ENCODE measurements around the gene ZMYM3.

The ZMYM3 gene

GRCh38 chrX:71239781-71240180 is 14.2 kb downstream of the ZMYM3 start:
- TF ChIP-seq PPARA (CRISPR knock-in tag; IDR thresholded peaks at IDR 0.05; ENCODE audit: borderline replicate concordance) (no peak), ISL1 (CRISPR knock-in tag; IDR thresholded peaks at IDR 0.05) (no peak), ZC3H10 (CRISPR knock-in tag; IDR thresholded peaks at IDR 0.05) (no peak), TCF4 (CRISPR knock-in tag; IDR thresholded peaks at IDR 0.05; ENCODE audit: borderline replicate concordance) (no peak), CSDC2 (CRISPR knock-in tag; IDR thresholded peaks at IDR 0.05) (no peak), CSRNP3 (CRISPR knock-in tag; IDR thresholded peaks at IDR 0.05) (no peak), ZFP3 (CRISPR knock-in tag; IDR thresholded peaks at IDR 0.05) (no peak), POU6F1 (CRISPR knock-in tag; IDR thresholded peaks at IDR 0.05; ENCODE audit: borderline replicate concordance, low read depth) (no peak), ZNF565 (CRISPR knock-in tag; conservative IDR thresholded peaks at IDR 0.05; ENCODE audit: low read depth) (no peak), CREB5 (CRISPR knock-in tag; IDR thresholded peaks at IDR 0.05; ENCODE audit: low read depth) (no peak), ZFP30 (CRISPR knock-in tag; IDR thresholded peaks at IDR 0.05) (no peak), RARB (CRISPR knock-in tag; IDR thresholded peaks at IDR 0.05) (no peak), ARNTL (CRISPR knock-in tag; IDR thresholded peaks at IDR 0.05; ENCODE audit: borderline replicate concordance, low read depth) (no peak), PATZ1 (CRISPR knock-in tag; IDR thresholded peaks at IDR 0.05; ENCODE audit: borderline replicate concordance) (no peak), TOX (CRISPR knock-in tag; IDR thresholded peaks at IDR 0.05; ENCODE audit: borderline replicate concordance) (no peak)
- ATAC-seq = no peak

GRCh38 chrX:71236836-71237235 is 17.1 kb downstream of the ZMYM3 start:
- no peak for TF ChIP-seq ESRRG (CRISPR knock-in tag; IDR thresholded peaks at IDR 0.05)
- TF ChIP-seq CSRNP3 (CRISPR knock-in tag; IDR thresholded peaks at IDR 0.05) = no peak
- no peak for TF ChIP-seq ZNF70 (CRISPR knock-in tag; IDR thresholded peaks at IDR 0.05)
- TF ChIP-seq CREB5 (CRISPR knock-in tag; IDR thresholded peaks at IDR 0.05; ENCODE audit: low read depth) = no peak
- TF ChIP-seq PPARA (CRISPR knock-in tag; IDR thresholded peaks at IDR 0.05; ENCODE audit: borderline replicate concordance) = no peak
- no peak for TF ChIP-seq ZC3H10 (CRISPR knock-in tag; IDR thresholded peaks at IDR 0.05)
- TF ChIP-seq ZFP3 (CRISPR knock-in tag; IDR thresholded peaks at IDR 0.05) = no peak
- no peak for TF ChIP-seq TCF4 (CRISPR knock-in tag; IDR thresholded peaks at IDR 0.05; ENCODE audit: borderline replicate concordance)
- TF ChIP-seq ZNF8 (CRISPR knock-in tag; IDR thresholded peaks at IDR 0.05) = no peak
- TF ChIP-seq ZNF565 (CRISPR knock-in tag; conservative IDR thresholded peaks at IDR 0.05; ENCODE audit: low read depth) = no peak
- no peak for TF ChIP-seq GLIS3 (CRISPR knock-in tag; IDR thresholded peaks at IDR 0.05)
- no peak for TF ChIP-seq POU6F1 (CRISPR knock-in tag; IDR thresholded peaks at IDR 0.05; ENCODE audit: borderline replicate concordance, low read depth)
- ATAC-seq = no peak

All from SK-N-SH treated with all-trans-retinoic acid at 6 μM for 48 hours (cell line).